Liver (tissue), 9 donors: ENCODE data around the gene MAFG. TPM values are rescaled to one million over a fixed set of nuclear protein-coding genes. Genes with fewer than 3 reads are reported as not detected.

Source experiments
- DNase-seq: peaks from one replicate; pipeline ENCODE4 v3.0.0-alpha.2; 2017; ENCODE audit warnings: low spot score
- H3K27ac ChIP-seq, 2 donors: one replicate each; pipeline ENCODE4 v1.7.0; 2013; ENCODE audit warnings: inconsistent platforms in 2 of 2, low read length in 2 of 2, control low read depth in 1 of 2, low read depth in 1 of 2, mild to moderate bottlenecking in 1 of 2
- H3K27me3 ChIP-seq, 4 donors: one replicate each; pipeline versions ENCODE4 v1.6.1 to v1.7.0; 2013; ENCODE audit warnings: low read length in 3 of 4, inconsistent platforms in 1 of 4, mild to moderate bottlenecking in 1 of 4, moderate library complexity in 1 of 4; ENCODE audit not compliant: control insufficient read depth in 4 of 4, insufficient read depth in 4 of 4
- H3K36me3 ChIP-seq, 4 donors: one replicate each; pipeline versions ENCODE4 v1.6.1 to v1.7.0; 2013; ENCODE audit warnings: low read length in 3 of 4, mild to moderate bottlenecking in 3 of 4, low read depth in 1 of 4, moderate library complexity in 1 of 4; ENCODE audit not compliant: control insufficient read depth in 4 of 4, insufficient read depth in 3 of 4
- H3K4me1 ChIP-seq, 4 donors: one replicate each; pipeline versions ENCODE4 v1.6.1 to v1.7.0; 2013; ENCODE audit warnings: low read length in 3 of 4, mild to moderate bottlenecking in 3 of 4, moderate library complexity in 1 of 4; ENCODE audit not compliant: control insufficient read depth in 4 of 4, insufficient read depth in 4 of 4
- H3K4me3 ChIP-seq, 3 donors: one replicate each; pipeline versions ENCODE4 v1.6.1 to v1.7.0; 2013; ENCODE audit warnings: low read length in 3 of 3, control low read depth in 1 of 3, low read depth in 1 of 3, mild to moderate bottlenecking in 1 of 3
- H3K9ac ChIP-seq, 2 donors: one replicate each; pipeline ENCODE4 v1.7.0; 2013; ENCODE audit warnings: low read length in 2 of 2, mild to moderate bottlenecking in 2 of 2, moderate library complexity in 2 of 2, control low read depth in 1 of 2, low read depth in 1 of 2
- H3K9me3 ChIP-seq, 4 donors: one replicate each; pipeline versions ENCODE4 v1.6.1 to v1.7.0; 2013; ENCODE audit warnings: low read length in 3 of 4; ENCODE audit not compliant: control insufficient read depth in 4 of 4
- EGR1 ChIP-seq, 2 donors: IDR thresholded peaks; 2 replicates each; pipeline ENCODE4 v1.6.1; 2016 to 2018; ENCODE audit warnings: antibody characterized with exemption in 2 of 2, low read depth in 2 of 2
- FOXA1 ChIP-seq: IDR thresholded peaks from 2 replicates; pipeline ENCODE4 v1.6.1; 2016; ENCODE audit warnings: antibody characterized with exemption
- GABPA ChIP-seq, 2 donors: IDR thresholded peaks in 1 of 2; conservative IDR thresholded peaks in 1 of 2; 2 replicates each; pipeline ENCODE4 v1.6.1; 2016; ENCODE audit warnings: antibody characterized with exemption in 2 of 2, mild to moderate bottlenecking in 1 of 2, moderate library complexity in 1 of 2
- HNF4A ChIP-seq, 2 donors: conservative IDR thresholded peaks; 2 replicates each; pipeline ENCODE4 v1.6.1; 2016; ENCODE audit warnings: antibody characterized with exemption in 2 of 2, mild to moderate bottlenecking in 2 of 2
- HNF4G ChIP-seq: IDR thresholded peaks from 2 replicates; pipeline ENCODE4 v1.6.1; 2016; ENCODE audit warnings: antibody characterized with exemption
- JUND ChIP-seq, 2 donors: IDR thresholded peaks; 2 replicates each; pipeline ENCODE4 v1.6.1; 2016; ENCODE audit warnings: antibody characterized with exemption in 2 of 2
- NR2F2 ChIP-seq: IDR thresholded peaks from 2 replicates; pipeline ENCODE4 v1.6.1; 2016; ENCODE audit warnings: antibody characterized with exemption
- RAD21 ChIP-seq, 2 donors: IDR thresholded peaks; 2 replicates each; pipeline ENCODE4 v1.6.1; 2016; ENCODE audit warnings: antibody characterized with exemption in 2 of 2, mild to moderate bottlenecking in 2 of 2
- REST ChIP-seq: IDR thresholded peaks from 2 replicates; pipeline ENCODE4 v1.6.1; 2016; ENCODE audit warnings: antibody characterized with exemption, mild to moderate bottlenecking
- RXRA ChIP-seq, 2 donors: IDR thresholded peaks; 2 replicates each; pipeline ENCODE4 v1.6.1; 2017 to 2018; ENCODE audit warnings: antibody characterized with exemption in 2 of 2, mild to moderate bottlenecking in 1 of 2
- SP1 ChIP-seq: IDR thresholded peaks from 2 replicates; pipeline ENCODE4 v1.6.1; 2018; ENCODE audit warnings: antibody characterized with exemption, mild to moderate bottlenecking
- TAF1 ChIP-seq: conservative IDR thresholded peaks from 2 replicates; pipeline ENCODE4 v1.6.1; 2016; ENCODE audit warnings: antibody characterized with exemption, mild to moderate bottlenecking
- YY1 ChIP-seq: IDR thresholded peaks from 2 replicates; pipeline ENCODE4 v1.6.1; 2016; ENCODE audit warnings: antibody characterized with exemption, mild to moderate bottlenecking
- ZBTB33 ChIP-seq: IDR thresholded peaks from 2 replicates; pipeline ENCODE4 v1.6.1; 2016; ENCODE audit warnings: antibody characterized with exemption
- WGBS: extraction: QIAGEN DNeasy Blood & Tissue Kit; methylation state at CpG from one replicate; pipeline ENCODE4 v1.1.7; 2013; 5-methylcytosine and 5-hydroxymethylcytosine counted together
- polyA plus RNA-seq, 2 donors: library from polyadenylated mRNA; stranded (reverse) in 1 of 2; unstranded in 1 of 2; fragments of 200-250 nt in 1 of 2; fragments of >200 nt in 1 of 2; fragmentation: Nextera tagmentation in 1 of 2; extraction: Ambion mirVana in 1 of 2; gene quantifications; one replicate each; pipeline versions ENCODE4 v1.2.1 to v1.2.3, GENCODE V29; 2013 to 2015
- total RNA-seq, 2 donors: library from RNA; depleted of rRNA; stranded (reverse); fragments of >200 nt; gene quantifications; one replicate each; pipeline ENCODE4 v1.2.3, GENCODE V29; 2014
- TF ChIP-seq, protein P1 (sequence below): IDR thresholded peaks from 2 replicates; pipeline ENCODE4 v1.6.1; 2016; ENCODE audit warnings: antibody characterized with exemption
- donor health status: healthy.
- donor health status: healthy.
- donor health status: healthy.
- donor health status: healthy.
- donor health status: healthy.

Gene MAFG
- total and polyA plus RNA-seq, 4 donors = 3.0 to 17.0 (median 8.9) TPM

DNA sequence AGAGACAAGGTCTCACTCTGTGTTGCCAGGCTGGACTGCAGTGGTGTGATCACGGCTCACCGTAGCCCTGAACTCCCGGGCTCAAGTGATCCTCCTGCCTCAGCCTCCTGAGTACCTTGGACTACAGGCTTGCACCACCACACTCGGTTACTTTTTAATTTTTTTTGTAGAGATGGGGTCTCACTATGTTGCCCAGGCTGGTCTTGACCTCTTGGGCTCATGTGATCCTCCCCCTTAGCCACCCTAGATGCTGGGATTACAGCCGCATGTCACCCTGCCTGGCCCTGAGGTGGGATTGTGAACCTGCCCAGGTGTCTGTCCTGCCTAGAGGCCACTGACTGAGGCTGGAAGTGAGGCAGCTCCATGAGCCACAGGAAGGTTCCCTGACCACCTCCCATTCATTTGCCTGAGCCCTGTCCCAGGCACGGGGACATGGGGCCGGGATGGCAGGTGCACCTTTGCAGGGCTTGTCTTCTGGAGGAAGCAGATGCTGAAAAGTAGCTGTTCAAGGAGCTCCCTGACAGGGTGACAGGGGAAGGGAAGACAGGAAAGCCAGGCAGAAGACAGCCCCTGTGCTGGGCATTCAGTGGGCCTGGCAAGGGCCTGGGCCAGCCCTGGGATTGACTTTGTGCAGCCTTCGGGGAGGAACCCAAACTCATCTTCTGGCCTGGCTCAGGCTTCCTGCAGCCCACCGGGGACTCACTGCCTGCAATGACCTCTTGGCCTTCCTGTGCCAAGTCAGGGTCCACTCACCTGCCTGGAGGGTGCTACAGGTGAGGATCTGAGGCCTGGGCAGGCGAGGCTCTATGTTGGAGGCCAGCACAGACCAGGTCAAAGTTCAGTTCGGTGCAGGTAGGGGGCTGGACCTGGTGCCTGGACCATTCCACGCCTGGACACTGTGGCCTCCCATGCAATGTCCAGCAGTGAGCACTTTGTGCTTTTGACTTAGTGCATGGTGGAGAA is 41.6 kb upstream of the MAFG start:
- Histone ChIP-seq H3K9ac (no peak overlapping the region), H3K36me3 (no peaks in the 10 kb centered on the region), H3K4me1 (peaks cover 8 to 33% (median 18%) of the 10 kb centered on the region in 4 donors), H3K9me3 (peaks cover 0 to 2% (median 0%) of the 10 kb centered on the region in 4 donors), H3K4me3 (no peak overlapping the region), H3K27me3 (no peaks in the 10 kb centered on the region), H3K27ac (no peak overlapping the region)
- 79% methylated on average over 12 of the region's 12 CpGs for WGBS
- no peak for DNase-seq
- TF ChIP-seq HNF4A (conservative IDR thresholded peaks at IDR 0.05) (peak in 1 of 2 donors; percentile 16), FOXA1 (no peak), EGR1 (IDR thresholded peaks at IDR 0.05; ENCODE audit: low read depth in 2 of 2) (no peak)

- no peak for DNase-seq
- Histone ChIP-seq H3K4me3 (no peak overlapping the region), H3K9me3 (peaks cover 0 to under 1% (median 0%) of the 10 kb centered on the region in 4 donors), H3K27ac (peak overlapping the region in 1 of 2 donors; percentile 58), H3K27me3 (no peaks in the 10 kb centered on the region), H3K4me1 (peaks cover 8 to 33% (median 18%) of the 10 kb centered on the region in 4 donors), H3K36me3 (no peaks in the 10 kb centered on the region), H3K9ac (no peak overlapping the region)
- WGBS = 74% methylated on average over 7 of the region's 7 CpGs
- TF ChIP-seq RAD21 (IDR thresholded peaks at IDR 0.05) = no peak
- no peak for TF ChIP-seq EGR1 (IDR thresholded peaks at IDR 0.05; ENCODE audit: low read depth in 2 of 2)
- no peak for TF ChIP-seq GABPA (IDR thresholded peaks at IDR 0.05 in 1 of 2, conservative IDR thresholded peaks at IDR 0.05 in 1 of 2)
- no peak for TF ChIP-seq JUND (IDR thresholded peaks at IDR 0.05)
- no peak for TF ChIP-seq SP1
- no peak for TF ChIP-seq HNF4A (conservative IDR thresholded peaks at IDR 0.05)
- no peak for TF ChIP-seq HNF4G
- no peak for TF ChIP-seq REST
- TF ChIP-seq YY1 = no peak
- TF ChIP-seq, protein P1, sequence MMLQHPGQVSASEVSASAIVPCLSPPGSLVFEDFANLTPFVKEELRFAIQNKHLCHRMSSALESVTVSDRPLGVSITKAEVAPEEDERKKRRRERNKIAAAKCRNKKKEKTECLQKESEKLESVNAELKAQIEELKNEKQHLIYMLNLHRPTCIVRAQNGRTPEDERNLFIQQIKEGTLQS = no peak
- no peak for TF ChIP-seq NR2F2
- no peak for TF ChIP-seq TAF1
- no peak for TF ChIP-seq ZBTB33
- TF ChIP-seq RXRA (IDR thresholded peaks at IDR 0.05) = no peak
Measured at GRCh38 chr17:81968396-81968745, 40.8 kb upstream of the MAFG start.
